Activated naive CD4-positive, alpha-beta T cell treated with anti-CD3 and anti-CD28 coated beads, Interleukin-2, amount 50 U/mL, for 16 hours (primary cell): ENCODE results near the gene SIK3.

Experiments used
- DNase-seq: peaks from one replicate; pipeline ENCODE4 v3.0.0-alpha.2; 2020

Gene SIK3

DNA sequence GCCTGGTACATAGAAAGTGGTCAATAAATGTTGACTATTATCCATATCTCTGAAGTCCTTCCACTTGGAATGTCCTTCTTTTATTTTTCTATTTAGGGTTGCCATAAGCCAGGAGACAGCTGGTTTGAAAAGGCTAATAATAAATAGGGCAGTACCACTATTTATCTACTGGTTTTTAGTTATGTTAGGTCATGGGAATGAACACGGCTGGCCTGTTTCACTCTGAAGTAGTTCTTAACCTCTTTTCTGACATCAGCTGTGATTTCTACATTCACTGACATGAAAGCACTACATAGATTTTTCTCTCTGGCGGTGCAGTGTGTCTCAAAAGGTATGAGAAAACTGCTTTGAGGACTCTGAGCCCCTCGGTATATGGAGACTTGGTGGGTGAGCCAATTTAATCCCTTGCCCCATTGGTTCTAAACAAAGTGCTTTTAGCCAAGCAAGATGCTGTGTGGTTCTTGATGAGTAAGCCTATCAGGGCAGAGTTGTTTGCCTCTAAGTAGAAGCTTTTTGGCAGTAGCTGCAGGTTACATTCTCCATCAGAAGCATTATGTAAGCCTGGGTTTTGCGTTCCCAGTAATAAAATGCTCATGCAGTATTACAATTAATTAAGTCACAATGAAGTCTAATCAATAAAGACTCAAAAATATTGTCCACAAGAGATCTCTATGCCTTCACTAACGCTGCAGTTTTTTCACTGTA lies 212.1 kb downstream of the SIK3 start:
- no peak for DNase-seq

DNA sequence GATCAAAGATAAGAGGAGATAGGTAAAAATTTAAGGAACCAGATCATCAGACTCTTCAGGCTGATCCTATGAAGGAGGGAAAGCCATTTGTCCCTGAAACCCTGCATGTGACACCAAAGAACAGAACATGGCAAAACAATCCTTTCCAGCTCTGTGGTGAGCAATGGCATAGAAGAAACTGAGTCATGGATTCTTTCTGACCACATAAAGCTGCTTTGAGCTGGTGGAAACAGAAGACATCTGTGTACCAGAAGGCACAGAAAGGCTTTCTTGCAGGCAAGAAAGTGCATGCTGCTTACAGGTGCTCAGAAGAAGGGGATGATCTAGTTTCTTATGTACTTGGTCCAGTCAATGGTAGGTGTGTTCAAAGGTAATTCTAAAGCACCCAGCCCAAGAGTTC lies 215.8 kb downstream of the SIK3 start:
- no peak for DNase-seq

DNA sequence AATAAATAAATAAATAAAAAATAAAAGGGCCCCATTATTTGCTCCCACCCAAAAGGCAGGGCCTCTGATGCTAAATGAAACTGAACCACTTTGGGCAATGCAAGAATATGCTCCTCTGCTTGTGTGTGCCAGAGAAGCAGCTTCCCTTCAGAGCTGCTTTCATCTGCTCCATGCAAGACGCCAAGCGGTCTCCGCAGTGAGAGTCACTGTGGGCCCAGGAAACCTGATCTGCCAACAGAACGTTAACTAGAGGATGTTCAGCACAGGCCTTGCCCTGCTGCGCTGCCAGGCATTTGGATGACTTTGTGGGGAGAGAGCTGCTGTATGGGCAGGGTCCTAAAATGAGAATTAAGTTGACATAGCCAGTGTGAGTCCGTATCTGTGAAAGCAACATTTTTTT lies 217.1 kb downstream of the SIK3 start:
- no peak for DNase-seq

DNA sequence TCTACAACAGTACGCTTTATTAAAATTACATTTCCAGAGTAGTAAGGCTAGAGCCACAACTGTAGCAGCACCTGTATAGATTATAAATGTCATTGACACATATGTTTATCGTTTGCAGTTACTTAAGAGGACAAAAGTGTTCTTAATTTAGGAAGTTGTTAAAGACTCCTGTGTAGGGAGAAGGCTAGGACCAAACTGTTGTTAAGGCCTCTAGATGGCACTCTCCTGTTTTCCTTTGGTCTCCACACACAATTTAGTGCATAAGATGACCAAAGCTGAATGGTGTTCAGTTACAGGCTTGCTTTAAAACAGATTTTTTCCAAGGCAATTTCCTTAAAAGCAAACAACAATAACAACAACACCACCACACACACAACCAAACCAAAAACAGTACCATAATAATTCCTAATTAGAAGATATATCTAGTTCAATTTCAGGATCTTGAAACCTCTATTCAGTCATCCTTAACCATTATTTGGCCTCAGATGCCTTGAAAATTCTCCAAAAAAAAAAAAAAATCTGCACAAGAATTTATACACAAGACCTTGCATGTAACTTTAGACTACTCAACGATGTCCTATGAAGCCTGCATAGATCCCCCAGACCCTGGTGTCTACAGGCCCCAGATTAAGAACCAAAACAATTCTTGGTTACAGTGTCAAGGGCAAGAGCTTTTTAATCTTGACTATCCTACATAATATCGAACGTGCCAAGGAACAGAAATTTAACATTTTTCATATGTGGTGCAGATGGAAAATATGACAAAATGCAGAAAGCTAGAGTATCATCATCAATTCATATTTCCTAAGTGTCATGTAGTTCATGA lies 218.2 kb downstream of the SIK3 start:
- no peak for DNase-seq

DNA sequence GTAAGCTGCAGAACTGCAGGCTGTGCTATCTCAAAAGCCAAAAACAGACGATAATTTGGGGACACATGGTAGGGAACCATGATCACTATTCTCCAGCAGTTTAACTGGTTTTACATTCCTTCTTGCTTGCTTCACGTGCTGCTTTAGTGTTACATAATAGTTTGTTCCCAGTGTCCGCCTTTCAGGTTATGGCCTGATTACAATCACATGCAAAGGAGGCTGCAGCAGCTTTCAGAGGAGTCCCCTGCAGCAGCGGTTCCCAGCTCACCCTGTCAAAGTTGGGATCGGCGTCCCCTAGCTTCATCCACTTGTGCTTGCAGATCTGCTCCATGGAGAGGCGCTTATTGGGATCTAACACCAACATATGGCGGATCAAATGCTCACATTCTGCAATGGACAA lies 221.6 kb downstream of the SIK3 start:
- DNase-seq = no peak

DNA sequence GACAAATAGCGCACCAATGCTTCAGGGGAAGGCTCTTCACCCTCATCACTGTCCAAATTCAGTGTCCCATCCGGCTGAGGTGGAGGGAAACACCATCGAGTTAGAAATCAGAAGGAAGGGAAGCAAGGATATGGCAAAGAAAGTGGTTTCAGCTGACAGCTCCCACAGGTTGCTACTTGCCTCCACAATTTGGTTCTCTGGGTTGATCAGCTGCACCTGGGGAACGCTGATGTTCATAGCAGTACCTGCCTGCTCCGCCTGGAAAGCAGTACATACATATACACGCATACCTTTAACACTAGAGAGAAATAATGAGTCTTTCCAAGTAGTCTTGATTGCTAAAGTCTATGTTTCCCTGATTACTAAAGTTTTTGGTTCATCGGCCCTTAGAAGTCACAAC lies 223.0 kb downstream of the SIK3 start:
- no peak for DNase-seq

DNA sequence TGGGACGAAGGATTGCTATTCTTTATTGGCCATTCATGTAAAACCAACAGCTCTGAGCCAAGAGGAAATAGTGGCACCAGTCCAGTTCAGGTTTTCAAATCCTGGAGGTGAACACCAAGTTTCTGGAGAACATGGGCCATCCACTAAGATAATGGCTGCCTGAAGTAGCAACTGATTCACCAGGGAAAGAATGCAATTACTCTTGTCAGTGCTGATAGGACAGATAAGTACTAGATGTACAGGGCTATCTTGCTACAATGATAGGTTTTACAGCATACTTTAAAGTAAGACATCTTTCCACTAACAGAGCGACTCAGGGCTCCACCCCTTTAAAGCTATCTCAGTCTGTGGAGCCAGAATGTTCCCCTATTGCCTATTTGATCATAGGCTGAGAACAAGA lies 224.0 kb downstream of the SIK3 start:
- DNase-seq = no peak

DNA sequence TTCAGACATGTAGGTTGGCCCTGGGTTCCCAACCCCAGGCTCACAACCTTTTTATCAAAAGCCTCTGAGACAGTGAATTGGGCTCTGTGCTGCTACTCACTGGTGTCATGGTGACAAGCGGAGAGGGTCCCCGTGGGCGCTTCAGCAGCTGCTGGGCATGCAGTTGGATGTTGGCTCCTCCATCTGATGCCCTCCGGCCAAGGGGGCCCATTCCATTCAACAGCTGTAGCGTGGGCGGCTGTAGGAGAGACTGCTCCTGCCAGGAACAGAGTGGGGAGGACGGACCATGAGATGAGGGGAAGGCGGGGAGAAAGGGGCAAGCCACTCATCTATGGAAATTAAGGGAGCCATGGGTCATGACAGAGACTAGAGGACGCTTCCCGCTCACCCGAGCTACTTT lies 224.8 kb downstream of the SIK3 start:
- no peak for DNase-seq

DNA sequence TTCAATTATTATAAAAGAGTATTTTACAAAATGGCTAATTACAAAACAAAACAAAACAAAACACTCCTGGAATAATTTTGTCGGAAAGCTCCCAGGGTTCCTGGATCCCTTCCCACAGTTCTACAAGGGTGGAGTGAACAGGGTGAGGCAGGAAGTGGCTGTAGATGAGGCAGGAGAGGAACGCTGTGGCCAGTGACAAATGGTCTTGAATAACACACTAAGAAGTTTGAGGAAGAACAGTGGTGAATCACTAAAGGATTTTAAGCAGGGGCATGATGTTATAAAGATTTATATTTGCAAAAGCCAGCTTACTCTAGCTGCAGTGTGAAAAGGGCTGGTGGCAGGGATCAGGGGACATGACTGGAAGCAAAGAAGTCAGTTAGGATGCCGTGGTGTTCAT lies 227.0 kb downstream of the SIK3 start:
- DNase-seq = no peak

DNA sequence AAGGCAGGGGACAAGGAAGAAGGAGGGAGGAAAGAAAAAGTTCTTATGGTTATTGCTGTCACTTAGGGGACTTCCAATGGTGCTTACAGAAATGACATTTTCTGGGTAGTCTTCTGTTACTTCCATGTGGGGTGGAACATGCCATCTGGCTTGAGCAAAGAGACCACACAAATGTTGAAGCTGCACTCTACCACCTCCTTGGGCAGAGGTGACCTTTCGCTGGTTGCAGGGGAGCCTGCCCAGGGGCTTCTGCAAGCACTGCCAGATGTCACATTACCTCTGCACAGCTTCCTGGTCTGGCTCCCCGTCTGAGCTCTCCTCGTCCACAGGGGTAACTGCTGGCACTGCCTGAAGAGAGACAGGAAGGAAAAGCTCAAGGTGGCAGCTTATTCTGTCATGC lies 228.2 kb downstream of the SIK3 start:
- no peak for DNase-seq

DNA sequence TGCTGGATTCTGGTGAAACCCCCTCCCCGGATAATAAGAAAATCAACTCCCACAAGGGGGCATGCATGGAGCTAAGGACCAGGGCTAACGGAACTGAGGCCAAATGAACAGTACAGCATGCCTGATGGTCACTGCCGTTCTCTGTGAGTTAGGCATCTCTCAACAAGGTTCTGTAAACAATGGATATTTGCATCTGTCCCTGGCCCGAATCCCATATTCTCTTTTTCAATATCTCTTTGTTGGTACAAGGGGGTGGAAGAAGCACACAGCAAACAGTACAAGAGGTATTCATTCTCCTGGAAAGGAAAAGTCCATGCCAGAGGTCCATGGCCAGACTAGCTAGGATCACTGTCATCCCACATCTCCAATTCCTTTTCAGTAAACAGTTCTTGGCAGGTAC lies 228.6 kb downstream of the SIK3 start:
- no peak for DNase-seq

DNA sequence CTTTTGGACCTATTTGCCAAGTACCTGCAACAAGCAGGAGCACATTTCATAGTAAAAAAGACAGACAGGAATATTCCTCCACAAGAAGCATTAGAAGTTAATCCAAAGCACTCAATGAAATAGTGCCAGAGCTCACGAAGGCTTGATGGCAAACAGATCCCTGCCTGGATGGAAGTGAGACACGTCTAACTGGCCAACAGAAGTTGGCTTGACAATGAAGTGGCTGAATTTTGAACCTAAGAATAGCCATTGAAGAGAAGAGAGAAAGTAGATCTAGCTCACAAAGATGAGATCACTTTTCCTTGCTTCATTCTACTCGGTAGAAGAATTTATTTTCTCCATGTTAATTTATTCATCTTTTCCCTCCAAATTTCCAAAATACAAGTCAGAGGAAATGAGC lies 230.2 kb downstream of the SIK3 start:
- DNase-seq = no peak

DNA sequence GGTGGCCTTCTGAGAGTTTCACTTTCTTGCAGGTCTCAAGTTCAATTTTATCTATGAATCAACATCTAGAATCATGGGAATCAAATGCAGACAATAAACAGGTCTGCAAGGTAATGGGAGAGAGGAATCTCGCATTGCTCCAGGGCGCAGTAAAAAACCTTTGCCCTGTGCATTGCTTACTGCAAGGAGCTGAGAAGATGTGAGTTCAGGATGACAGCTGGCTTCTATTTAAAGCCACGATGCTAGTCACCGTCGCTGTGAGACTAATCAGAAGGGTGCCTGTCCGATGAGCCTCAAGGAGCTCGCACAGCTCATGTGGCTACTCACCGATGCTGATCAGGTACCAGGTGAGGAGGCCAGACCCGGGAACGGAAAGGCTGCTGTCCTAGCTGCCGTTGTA lies 230.6 kb downstream of the SIK3 start:
- DNase-seq = no peak

DNA sequence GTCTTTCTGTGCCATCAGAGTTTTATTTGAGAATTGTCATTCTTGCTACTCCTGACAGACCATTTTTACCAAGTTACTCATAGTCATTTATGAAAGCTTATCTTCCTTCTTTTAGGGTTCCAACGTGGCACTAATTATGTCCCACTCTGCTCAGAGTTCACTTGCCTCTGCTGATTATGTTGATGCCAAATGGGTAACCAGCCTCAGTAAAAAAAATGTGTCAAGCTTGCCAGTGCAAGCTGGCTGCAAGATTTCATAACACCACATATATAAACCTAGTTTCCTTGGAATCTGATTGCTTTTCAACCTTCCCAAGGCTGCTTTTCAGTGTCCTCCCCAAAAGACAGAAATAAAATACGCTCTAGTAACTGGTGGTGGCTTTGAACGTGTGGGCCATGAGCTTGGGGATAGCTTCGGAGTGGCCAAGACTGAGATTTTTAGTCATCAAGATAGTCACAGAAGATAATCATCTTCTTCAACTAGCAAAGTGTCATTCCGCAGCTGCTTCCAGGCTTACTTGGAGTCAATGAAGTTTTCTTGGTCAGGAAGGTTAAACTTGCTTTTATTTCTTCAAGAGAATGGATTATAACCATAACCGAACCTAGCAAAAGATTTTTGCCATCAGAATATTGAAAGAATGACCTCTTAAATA lies 231.3 kb downstream of the SIK3 start:
- DNase-seq = no peak

DNA sequence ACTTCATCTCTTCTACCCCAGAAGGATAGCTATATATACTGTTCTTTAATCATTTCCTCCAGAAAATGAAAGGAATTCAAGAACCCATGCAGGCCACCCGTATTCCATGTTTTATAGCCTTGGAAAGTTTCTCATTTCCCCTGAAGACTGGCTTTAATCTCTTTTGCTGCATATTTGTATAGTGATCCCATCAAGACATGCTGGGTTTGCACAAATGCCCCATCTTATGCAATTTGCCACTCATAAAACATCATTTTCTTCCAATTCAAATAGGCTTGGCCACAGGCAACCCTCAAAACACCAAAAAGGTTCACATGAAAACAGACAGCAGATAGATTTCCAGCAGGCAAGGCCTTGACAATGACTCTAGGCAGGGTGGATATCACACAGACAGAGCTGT lies 232.5 kb downstream of the SIK3 start:
- DNase-seq = no peak

DNA sequence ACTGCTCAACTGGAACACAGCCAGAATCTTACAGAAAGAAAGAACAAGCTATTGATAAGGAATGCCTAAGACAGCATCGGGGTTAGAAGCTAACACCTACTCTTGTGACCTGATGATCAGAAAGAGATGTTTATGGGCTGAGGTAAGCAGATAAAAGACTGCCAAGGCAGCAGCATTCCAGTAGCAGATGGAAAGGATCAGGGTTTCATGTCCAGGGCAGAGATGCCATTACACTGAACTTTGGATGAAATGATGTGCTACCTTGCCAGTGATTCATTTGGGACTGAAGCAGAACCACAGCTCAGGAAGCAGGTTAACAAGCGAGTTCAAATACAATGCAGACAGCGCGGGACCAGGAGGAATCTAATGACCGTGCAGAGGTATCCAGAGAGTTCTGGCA lies 233.7 kb downstream of the SIK3 start:
- no peak for DNase-seq

DNA sequence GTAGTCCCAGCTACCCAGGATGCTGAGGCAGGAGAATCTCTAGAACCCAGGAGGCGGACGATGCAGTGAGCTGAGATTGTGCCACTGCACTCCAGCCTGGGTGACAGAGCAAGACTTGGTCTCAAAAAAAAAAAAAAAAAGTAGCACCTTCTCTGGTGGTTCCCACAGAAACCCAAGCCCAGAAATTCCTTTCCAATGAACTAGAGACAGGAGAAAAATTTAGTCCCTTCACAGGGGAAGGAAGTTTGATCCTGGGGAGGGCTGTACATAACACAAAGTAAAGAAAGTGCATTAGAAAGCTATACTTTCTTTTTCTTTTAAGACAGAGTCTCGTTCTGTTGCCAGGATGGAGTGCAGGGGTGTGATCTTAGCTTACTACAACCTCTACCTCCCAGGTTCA lies 235.3 kb downstream of the SIK3 start:
- DNase-seq = no peak

DNA sequence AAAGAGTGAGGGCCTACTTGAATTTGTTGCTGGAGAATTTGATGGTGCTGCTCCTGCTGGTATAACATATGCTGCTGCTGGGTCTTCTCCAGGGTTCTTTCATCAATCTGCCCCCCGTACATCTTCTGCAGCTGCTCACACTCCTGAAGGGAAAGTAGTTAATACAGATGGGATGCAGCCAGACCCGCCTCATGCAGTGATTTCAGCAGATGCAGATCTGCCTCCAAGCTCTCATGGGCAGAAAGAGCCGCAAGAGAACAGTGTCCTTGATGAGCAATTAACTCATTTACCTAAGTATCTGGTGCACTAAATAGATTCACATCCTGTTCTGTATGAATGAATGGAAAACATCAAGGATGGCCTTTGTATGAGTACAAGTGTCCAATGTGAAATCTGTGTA lies 236.0 kb downstream of the SIK3 start:
- DNase-seq = no peak

DNA sequence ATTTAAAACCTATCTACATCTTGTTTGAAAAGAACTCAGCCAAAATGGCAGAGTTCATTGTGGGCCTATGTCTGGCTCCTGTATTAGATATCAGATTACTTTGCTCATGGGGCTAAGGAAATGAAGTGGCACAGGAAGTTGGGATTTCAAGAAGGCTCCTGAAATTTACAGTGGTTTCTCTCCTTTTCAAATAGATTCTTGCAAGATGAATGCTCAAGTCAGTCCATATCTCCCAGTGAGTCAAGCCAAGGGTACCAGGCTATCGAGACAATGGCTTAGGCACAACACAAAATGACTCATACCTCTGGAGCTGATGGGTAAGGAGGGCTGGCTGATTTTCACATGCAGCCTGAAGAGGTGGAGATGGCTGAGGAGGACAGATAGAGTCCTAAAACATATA lies 236.7 kb downstream of the SIK3 start:
- no peak for DNase-seq

DNA sequence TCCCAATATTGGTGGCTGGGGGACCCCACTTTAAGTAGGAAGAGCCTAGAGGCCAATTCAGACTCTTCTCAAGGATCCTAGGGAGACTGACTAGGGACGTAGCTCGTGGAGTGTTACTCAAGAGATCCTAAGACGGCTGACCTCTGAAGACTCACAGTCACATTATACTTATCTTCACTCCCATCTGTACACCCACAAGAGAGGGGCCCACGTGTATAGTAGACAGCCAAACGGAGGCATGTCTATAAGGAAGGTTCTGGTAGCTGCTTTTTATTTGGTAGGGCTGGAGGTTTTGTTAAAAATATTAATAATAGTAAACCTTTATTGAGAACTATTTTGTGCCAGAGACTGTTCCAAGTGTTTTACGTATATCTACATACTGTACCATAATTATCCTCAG lies 237.9 kb downstream of the SIK3 start:
- DNase-seq = no peak

DNA sequence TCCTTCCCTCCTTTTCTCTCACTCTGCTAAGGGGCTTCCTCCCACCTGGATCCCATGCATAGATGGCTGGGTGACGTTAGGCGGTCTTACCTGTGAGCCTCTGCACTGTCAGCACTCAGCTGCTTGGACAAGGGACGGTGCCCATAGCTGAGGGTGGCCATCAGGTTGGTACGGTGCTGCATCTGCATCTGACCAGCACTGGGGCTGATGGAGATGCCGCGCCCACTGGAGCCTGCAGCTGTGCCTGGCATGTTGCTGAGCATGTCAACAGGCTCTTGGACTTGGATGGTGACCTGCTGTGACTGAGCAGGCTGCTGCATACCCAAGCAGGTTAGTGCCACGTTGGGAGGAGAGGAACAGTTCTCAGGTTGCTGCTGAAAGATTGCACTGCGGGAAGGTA lies 239.1 kb downstream of the SIK3 start:
- no peak for DNase-seq

DNA sequence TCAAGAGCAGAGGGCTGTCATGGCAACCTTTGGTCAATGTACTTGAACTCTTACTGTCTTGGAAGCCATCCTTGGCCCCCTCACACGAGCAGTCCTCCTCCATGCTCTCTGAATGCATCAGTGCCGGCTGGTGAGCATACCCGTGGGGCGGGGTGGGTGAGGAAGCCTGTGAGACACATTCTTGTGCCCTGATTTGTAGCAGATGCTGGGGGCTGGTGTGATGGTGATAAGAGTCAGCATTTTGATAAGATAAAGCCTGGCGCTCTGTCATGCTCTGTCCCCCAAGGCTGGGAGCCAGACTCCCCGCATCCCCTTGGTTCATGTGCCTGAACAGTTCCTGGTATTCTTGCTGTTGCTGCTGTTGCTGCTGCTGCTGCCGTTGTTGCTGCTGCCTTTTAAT lies 240.3 kb downstream of the SIK3 start:
- no peak for DNase-seq

DNA sequence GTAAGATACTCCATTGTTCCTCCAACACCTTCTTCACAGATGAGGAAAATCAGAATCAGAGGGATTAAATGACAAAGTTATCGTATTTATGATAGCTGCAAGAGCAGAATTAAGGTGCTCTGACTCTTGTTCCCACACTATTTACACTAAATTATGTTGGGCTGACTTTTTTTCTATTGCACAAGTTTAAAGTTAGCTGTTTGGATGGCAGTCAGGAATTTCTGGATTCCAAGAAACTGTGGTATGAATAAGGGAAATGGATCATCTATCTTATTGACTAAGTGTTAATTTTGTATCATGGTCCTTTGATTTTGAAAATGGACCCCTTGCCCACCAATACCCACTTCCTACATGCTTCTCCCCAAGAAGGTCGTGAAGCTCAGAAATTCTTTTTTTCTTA lies 240.9 kb downstream of the SIK3 start:
- no peak for DNase-seq

DNA sequence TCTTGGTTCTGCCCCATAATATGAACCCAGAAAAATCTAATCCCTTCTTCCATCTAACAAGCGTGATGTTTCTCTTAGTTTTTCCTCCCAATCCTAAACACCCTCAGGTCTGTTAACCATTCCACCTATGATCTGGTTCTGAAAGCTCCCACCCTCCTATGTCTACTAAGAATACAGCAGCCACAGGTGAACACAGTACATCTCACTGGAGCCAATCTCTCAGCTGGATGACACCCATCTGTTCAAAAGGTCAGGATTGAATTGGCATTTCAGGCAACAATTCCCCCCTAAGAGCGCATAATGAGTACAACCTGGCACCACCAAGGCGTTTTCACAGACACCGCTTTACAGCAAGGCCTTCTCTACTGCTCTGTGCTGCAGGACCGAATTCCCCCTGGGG lies 241.8 kb downstream of the SIK3 start:
- DNase-seq = no peak
